ENCODE results near the gene YPEL5.
"Not testable (repeated sequence)": the region's sequence is repeated elsewhere in the genome, so short reads cannot be mapped to it uniquely, and the experiment has no call there.

- not testable (repeated sequence) for TF ChIP-seq CTCF, EP300, POLR2A (IDR thresholded peaks at IDR 0.05)
Measured at GRCh38 chr2:30099366-30099765, 47.4 kb upstream of the YPEL5 start.
